Renal cortical epithelial cell (primary cell): ENCODE data around the gene PDIK1L. TPM values are rescaled to one million over a fixed set of nuclear protein-coding genes. Genes with fewer than 3 reads are reported as not detected.

Experiments
- DNase-seq: peaks from one replicate; pipeline ENCODE4 v3.0.0-alpha.2; 2011; ENCODE audit warnings: low read depth
- total RNA-seq: library from RNA; depleted of rRNA; stranded (reverse); fragments of >200 nt; gene quantifications from 2 replicates; pipeline ENCODE4 v1.2.3, GENCODE V29; 2014

PDIK1L gene
- total RNA-seq, 1 donor from 2014 or later = 4.7 TPM

GRCh38 chr1:26155370-26156284 lies 44.0 kb downstream of the PDIK1L start:
- DNase-seq = no peak

- DNase-seq = no peak
These were observed 44.8 kb downstream of the PDIK1L start for GRCh38 chr1:26156285-26157038.

DNA sequence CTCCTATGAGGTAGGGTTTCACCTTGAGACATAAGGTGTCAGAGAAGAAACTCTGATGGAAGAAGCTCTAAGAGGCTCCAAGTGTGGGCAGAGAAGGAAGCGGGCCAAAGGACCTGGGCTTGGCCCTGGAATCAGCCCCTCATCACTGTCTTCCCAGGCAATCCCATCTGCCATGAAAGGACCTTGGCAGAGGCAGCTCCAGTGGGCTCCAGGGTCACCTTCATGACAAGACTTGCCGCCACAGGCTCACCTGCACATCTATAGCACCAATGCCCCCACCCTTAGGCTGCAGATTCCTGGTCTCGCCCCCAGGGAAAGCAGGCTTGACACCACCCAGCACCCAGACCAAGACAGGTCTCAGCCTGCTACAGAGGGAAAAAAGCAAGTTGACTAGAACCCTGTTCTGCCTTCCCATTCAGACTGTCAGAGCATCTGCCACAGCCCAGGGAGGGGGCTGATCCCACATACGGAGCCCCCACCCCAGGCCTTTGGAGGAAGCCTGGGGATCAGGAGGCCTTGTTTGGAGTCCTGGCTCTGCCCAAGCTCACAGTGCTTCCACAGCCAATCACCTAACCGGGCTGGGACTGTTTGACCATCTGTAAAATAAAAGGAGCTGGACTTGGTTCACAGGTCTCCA lies 46.8 kb downstream of the PDIK1L start:
- DNase-seq = no peak

GRCh38 chr1:26158908-26159742 lies 47.5 kb downstream of the PDIK1L start, which contains the start of gene FAM110D:
Gene FAM110D, plus strand, starts transcription at chr1:26159079. Its CDS starts 2,213 bp downstream, at chr1:26161292.
- no peak for DNase-seq

- DNase-seq = no peak
These were observed 48.1 kb downstream of the PDIK1L start for GRCh38 chr1:26159743-26160039.

GRCh38 chr1:26160527-26161414 lies 49.1 kb downstream of the PDIK1L start:
- no peak for DNase-seq

GRCh38 chr1:26161415-26162219 lies 50.0 kb downstream of the PDIK1L start:
- DNase-seq = no peak

DNA sequence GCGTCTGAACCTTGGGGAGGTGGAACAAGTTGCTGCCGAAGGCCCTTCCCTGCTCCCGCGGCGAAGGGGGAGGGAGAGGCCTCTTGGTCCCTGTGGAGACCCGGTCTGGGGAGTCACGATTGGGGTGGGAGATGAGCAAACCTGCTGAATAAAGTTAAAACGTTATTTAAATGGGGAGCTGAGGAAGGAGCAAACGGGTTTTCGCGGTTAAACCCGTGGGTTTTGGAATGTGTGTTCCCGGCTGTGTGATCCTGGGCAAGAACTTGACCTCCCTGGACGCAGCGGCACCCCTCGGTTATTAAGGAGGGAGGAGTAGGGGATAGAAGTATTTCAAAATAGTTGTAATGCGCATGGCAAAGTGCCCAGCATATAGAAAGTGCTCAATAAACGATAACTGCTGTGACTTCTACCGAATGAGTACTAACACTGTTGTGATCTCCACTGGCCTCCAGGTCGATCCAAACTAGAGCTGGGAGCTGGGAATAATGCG lies 50.6 kb downstream of the PDIK1L start:
- no peak for DNase-seq

DNA sequence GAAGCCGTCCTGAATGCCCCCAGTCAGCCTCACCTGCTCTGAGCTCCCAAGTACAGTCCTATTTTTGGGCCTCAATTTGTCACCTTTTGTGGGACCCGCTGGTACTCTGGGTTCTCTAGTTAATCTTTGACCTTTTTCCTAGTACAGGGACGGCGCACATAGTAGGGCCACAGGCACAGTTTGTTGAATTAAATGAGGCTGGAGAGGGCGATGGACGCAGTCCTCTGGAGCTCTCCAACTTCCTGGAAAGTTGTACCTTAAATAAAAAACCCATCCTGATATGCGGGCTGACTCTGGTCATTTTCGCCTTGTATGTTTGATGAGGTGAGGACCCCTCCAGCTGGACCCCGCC lies 52.0 kb downstream of the PDIK1L start:
- no peak for DNase-seq

DNA sequence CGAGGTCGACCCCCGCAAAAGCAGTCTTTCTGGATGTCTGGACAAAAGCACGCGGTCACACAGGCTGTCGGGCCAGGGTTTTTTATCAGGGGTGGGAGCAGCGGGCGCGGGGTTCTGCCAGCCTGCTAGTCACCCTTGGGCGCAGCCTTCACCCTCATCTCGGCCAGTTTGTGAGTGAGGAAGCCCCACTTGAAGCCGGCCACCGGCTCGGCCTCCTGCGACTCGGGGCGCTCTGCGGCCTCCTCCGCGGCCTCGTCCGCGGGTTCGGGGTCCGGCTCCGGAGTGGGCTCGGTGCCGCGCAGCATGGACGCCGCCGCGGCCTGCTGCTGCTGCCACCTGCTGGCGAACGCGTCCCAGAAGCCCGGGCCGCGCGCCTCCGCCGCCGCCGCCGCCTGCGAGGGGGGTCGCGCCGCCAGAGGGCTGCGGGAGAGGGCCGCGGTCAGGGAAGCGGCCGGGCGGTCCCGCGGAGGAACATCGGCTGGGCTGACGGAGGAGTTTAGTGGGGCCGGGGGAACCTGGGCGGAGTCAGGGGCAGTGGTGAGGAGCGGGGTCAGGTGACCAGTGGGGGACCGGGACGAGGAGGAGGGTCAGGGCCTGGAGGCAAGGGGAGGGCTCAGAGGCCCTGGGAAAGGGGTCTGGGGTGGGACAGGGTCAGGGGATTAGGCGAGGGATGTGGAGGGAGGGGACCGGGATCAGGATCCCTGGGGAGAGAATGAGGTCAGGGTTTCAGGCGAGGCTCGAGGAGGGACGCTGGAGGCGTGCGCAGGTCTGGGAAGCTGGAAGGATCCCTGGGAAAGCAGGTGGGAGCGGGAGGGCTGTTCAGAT lies 52.6 kb downstream of the PDIK1L start:
- no peak for DNase-seq

GRCh38 chr1:26164861-26165842 lies 53.5 kb downstream of the PDIK1L start:
- no peak for DNase-seq

GRCh38 chr1:26166719-26167281 lies 55.2 kb downstream of the PDIK1L start:
- no peak for DNase-seq

DNA sequence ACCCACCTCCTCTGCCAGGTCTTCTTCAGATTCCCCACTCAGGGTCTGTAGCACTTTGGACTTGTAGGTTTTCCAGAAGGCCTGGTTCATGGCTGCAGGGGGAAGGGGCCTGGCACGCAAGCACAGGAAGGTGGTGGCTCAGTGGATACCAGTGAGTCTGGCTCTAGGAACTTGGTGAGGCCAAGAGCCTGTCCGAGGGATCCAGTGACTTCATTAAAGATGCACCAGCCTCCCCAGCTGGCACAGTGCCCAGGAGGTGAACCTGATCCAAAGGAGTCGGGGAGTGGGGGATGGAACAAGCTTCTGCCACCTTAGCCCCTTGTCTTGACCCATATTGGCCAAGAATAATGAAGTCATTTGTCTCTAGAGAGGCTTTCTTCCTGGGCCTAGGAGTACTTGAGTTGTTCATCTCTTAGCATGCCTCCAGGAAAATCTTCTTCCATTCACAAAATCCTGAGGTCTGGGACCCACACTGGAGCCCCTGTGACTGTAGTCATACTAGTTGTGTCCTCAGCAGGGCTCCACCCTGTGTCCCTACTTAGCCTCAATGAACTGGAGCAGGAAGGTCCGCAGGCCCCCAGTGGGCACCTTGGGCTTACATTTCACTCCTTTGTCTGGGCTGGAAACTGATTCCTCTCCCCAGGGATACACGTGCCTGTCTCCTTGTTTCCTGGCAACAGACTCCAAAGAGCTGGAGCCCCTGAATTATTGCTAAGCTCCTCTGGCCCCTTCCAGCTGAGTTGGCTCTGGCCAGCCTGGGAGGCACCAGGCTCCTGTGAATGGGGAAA lies 57.0 kb downstream of the PDIK1L start, which contains the start of gene C1orf232:
Gene C1orf232 (minus strand): TSS at position 554 of the 788 bp plus-strand sequence. CDS start 464 bp downstream, at position 90.
- no peak for DNase-seq

- no peak for DNase-seq
These were observed 57.6 kb downstream of the PDIK1L start for GRCh38 chr1:26169198-26169554.

DNA sequence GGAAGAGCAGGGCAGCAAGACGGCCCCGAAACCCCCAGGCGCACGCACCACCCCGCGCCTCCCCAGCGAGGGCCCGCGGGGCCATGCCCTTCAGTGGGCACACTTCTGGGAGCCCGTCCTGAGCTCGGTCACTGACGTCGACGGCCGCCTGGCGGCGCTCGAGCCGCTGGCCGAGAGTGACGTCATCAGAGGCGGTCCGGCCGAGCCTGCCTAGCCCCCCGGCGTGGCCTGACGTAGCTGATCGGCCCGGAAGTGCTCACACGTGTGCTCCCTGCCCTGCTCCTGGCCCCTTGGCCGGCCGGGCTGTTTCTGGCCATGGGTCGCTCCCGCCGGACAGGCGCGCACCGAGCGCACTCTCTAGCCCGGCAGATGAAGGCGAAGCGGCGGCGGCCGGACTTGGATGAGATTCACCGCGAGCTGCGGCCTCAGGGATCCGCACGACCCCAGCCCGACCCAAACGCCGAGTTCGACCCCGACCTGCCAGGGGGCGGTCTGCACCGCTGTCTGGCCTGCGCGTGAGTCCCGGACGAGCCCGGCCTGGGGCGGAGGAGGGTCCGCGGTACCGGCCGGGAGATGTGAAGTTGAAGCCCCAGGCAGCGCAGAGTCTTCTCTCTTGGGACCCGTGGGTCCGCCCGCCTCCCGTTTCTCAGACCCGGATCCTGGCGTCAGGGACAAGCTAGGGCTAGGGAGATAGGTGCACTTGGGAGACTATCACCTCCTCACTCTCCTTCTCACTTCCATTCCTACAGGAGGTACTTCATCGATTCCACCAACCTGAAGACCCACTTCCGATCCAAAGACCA lies 58.2 kb downstream of the PDIK1L start, which contains the start of gene ZNF593:
Gene ZNF593 (plus strand): TSS at position 240 of the 803 bp plus-strand sequence. CDS start 76 bp downstream, at position 316.
- DNase-seq = peak; percentile 70
